Measurements from ENCODE around the gene PCDHA8. TPM values are rescaled to one million over a fixed set of nuclear protein-coding genes. Genes with fewer than 3 reads are reported as not detected.
"Not testable (repeated sequence)": the region's sequence is repeated elsewhere in the genome, so short reads cannot be mapped to it uniquely, and the experiment has no call there.

PCDHA8 gene
- total RNA-seq (2014; rRNA removed; shearing (Covaris generic)): 0.03 TPM in 1 of 2 replicates, not detected in the other
- 0.10 and 0.16 TPM in 2 replicates for polyA plus RNA-seq (2015; cell fraction: cytosol; rRNA removed)
- polyA plus RNA-seq (2015; cell fraction: nucleus; rRNA removed): not detected in 2 replicates

GRCh38 chr5:140840978-140841962 is at the start of gene PCDHA8:
TSS of gene PCDHA8 (plus strand) at chr5:140841187. CDS start at chr5:140841322, 135 bp downstream.
- in situ Hi-C loops (cut with HindIII; ENCODE audit: low pct_unique_long_range_greater_than_20kb, low sequenced_read_pairs): no loop called here
- peak; percentile 55 for DNase-seq (ENCODE audit: low read depth, low spot score)

GRCh38 chr5:140794595-140795258 is 46.3 kb upstream of the PCDHA8 start, which contains the start of gene PCDHA2:
TSS of gene PCDHA2 (plus strand) at chr5:140794852.
- in situ Hi-C loops (cut with HindIII; ENCODE audit: low pct_unique_long_range_greater_than_20kb, low sequenced_read_pairs): no loop called here
- peak; percentile 53 for DNase-seq (ENCODE audit: low read depth, low spot score)

GRCh38 chr5:140795259-140795641 is 45.7 kb upstream of the PCDHA8 start:
- in situ Hi-C loops (cut with HindIII; ENCODE audit: low pct_unique_long_range_greater_than_20kb, low sequenced_read_pairs): no loop called here
- DNase-seq (ENCODE audit: low read depth, low spot score): peak; percentile 73

- in situ Hi-C loops (cut with HindIII; ENCODE audit: low pct_unique_long_range_greater_than_20kb, low sequenced_read_pairs); DNase-seq (ENCODE audit: low read depth, low spot score): not testable (repeated sequence)
Measured at GRCh38 chr5:140796072-140796717, 44.8 kb upstream of the PCDHA8 start.

GRCh38 chr5:140796718-140797095 is 44.3 kb upstream of the PCDHA8 start:
- in situ Hi-C loops (cut with HindIII; ENCODE audit: low pct_unique_long_range_greater_than_20kb, low sequenced_read_pairs): no loop called here
- no peak for DNase-seq (ENCODE audit: low read depth, low spot score)

- in situ Hi-C loops (cut with HindIII; ENCODE audit: low pct_unique_long_range_greater_than_20kb, low sequenced_read_pairs): no loop called here
- DNase-seq (ENCODE audit: low read depth, low spot score): peak; percentile 61
Measured at GRCh38 chr5:140800816-140801493, 40.0 kb upstream of the PCDHA8 start, which contains the start of gene PCDHA3. TSS of gene PCDHA3 (plus strand) at chr5:140801057.

GRCh38 chr5:140801494-140801841 is 39.5 kb upstream of the PCDHA8 start:
- DNase-seq (ENCODE audit: low read depth, low spot score): peak; percentile 54
- in situ Hi-C loops (cut with HindIII; ENCODE audit: low pct_unique_long_range_greater_than_20kb, low sequenced_read_pairs): no loop called here

GRCh38 chr5:140802381-140802780 is 38.6 kb upstream of the PCDHA8 start:
- in situ Hi-C loops (cut with HindIII; ENCODE audit: low pct_unique_long_range_greater_than_20kb, low sequenced_read_pairs); DNase-seq (ENCODE audit: low read depth, low spot score): not testable (repeated sequence)

GRCh38 chr5:140802781-140803271 is 38.2 kb upstream of the PCDHA8 start:
- in situ Hi-C loops (cut with HindIII; ENCODE audit: low pct_unique_long_range_greater_than_20kb, low sequenced_read_pairs): no loop called here
- no peak for DNase-seq (ENCODE audit: low read depth, low spot score)

GRCh38 chr5:140806834-140807775 is 33.9 kb upstream of the PCDHA8 start, which contains the start of gene PCDHA4:
TSS of gene PCDHA4 (plus strand) at chr5:140807068.
- peak; percentile 53 for DNase-seq (ENCODE audit: low read depth, low spot score)
- in situ Hi-C loops (cut with HindIII; ENCODE audit: low pct_unique_long_range_greater_than_20kb, low sequenced_read_pairs): no loop called here

GRCh38 chr5:140808241-140808888 is 32.6 kb upstream of the PCDHA8 start:
- DNase-seq (ENCODE audit: low read depth, low spot score); in situ Hi-C loops (cut with HindIII; ENCODE audit: low pct_unique_long_range_greater_than_20kb, low sequenced_read_pairs): not testable (repeated sequence)

- in situ Hi-C loops (cut with HindIII; ENCODE audit: low pct_unique_long_range_greater_than_20kb, low sequenced_read_pairs): no loop called here
- DNase-seq (ENCODE audit: low read depth, low spot score): no peak
Measured at GRCh38 chr5:140808889-140809291, 32.1 kb upstream of the PCDHA8 start.

- in situ Hi-C loops (cut with HindIII; ENCODE audit: low pct_unique_long_range_greater_than_20kb, low sequenced_read_pairs): no loop called here
- DNase-seq (ENCODE audit: low read depth, low spot score): peak; percentile 58
Measured at GRCh38 chr5:140821375-140822280, 19.4 kb upstream of the PCDHA8 start, which contains the start of gene PCDHA5. TSS of gene PCDHA5 (plus strand) at chr5:140821613.

GRCh38 chr5:140822281-140822629 is 18.7 kb upstream of the PCDHA8 start:
- in situ Hi-C loops (cut with HindIII; ENCODE audit: low pct_unique_long_range_greater_than_20kb, low sequenced_read_pairs): no loop called here
- no peak for DNase-seq (ENCODE audit: low read depth, low spot score)

GRCh38 chr5:140822969-140823368 is 18.0 kb upstream of the PCDHA8 start:
- in situ Hi-C loops (cut with HindIII; ENCODE audit: low pct_unique_long_range_greater_than_20kb, low sequenced_read_pairs); DNase-seq (ENCODE audit: low read depth, low spot score): not testable (repeated sequence)

Data from SK-MEL-5 (cell line).